Hematopoietic multipotent progenitor cell treated with erythropoietin and hydrocortisone succinate and interleukin-3 and kit ligand, for 15 days (in vitro differentiated cells): ENCODE results near the gene TM9SF3.
A peak's percentile ranks its signal among the peaks of the same experiment; 100 is the strongest.

Experiments
- DNase-seq: peaks from one replicate; pipeline ENCODE4 v3.0.0-alpha.2; 2015; ENCODE audit warnings: low spot score

The TM9SF3 gene

DNA sequence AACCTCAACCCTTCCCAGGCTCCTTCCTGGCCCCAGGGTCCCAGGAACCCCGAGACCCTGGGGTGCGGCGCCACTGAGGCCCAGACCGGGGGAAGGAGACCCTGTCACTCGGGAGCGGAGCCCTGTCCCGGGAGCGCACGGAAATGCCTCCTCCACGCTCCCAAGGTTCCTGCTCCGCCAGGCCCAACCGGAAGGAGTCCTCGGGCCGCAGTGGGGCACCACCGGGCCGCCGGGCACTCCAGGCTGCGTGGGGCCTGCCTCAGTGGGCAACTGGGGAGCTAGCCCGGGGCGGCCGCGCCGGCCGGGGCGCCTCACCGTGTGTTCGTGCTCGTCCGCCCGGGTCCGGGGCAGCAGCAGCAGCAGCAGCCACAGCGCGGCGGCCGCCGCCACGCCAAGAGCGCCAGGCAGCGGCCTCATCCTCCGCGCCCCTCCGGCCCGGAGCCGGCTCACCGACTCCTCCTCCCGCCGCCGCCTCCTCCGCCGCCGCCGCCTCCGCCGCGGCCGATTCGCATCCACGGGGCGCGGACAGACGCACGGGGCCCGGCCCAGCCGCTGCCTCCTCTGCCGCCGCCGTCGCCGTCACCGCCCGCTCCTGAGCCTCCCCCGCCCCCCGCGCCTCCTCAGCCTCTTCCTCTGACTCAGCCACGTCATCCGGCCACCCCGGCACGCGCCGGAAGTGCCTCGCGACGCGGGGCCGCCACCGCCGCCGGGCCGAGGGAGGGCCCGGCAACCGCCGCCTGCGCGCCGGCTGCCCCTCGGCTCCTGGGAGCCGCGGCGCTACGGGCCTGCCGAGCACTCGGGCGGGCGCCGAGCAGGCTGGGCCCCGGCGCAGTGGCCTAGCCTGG, at the start of gene TM9SF3:
TSS of gene TM9SF3 (minus strand) at position 594 of the 845 bp plus-strand sequence. CDS start at position 417, 177 bp downstream.
- peak; percentile 92 for DNase-seq

DNA sequence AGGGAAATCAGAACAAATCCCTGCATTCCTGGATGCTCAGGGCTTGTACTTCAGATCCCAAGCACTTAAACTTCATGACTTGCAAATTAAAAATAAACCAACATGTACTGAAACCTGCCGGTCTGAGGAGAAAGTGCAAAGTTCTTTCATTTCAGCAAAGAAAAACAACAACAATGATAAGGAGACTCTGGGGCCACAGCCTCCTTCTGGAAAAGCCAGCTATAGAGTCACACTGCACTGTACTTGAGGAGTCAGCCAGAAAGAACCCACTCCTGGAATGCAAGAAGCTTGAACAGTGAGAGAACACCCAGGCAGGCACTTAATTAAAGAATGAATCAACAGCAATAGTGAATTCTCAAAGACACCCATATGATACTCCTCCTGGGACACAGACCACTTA, 49.7 kb upstream of the TM9SF3 start:
- DNase-seq, result no peak

DNA sequence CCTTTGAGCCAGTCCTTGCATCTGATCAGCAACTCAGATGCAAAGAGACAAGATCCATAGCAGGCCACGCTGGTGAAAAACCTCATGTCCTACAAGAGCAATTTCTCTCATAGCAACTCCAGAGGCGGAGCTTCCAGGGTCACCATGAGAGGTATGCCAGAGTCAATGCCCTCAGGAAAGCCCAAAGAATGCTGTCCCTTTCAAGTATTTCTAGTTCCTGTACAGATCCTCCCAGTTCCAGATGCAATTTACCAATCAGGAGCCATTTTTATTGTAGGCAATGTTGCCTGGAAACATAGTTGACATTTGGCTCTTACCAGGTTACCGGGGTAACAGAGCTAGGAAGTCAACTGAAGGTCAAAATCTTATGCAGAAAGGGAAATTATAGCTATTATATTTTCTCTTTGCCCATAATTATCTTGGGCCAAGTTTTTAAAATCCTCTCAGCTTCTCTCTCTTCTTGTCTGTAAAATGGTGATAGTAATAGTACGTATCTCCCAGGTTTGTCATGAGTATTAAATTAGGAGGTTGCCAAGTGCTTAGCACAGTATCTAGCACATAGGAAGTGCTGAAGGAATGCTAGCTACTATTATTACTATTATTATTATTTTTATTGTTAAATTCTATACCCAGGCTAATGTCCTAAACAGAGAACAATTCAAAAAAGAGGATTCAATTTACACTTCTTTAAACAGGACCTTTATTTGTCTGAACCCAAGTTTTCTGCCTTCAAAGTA, 46.3 kb upstream of the TM9SF3 start:
- DNase-seq, result no peak

DNA sequence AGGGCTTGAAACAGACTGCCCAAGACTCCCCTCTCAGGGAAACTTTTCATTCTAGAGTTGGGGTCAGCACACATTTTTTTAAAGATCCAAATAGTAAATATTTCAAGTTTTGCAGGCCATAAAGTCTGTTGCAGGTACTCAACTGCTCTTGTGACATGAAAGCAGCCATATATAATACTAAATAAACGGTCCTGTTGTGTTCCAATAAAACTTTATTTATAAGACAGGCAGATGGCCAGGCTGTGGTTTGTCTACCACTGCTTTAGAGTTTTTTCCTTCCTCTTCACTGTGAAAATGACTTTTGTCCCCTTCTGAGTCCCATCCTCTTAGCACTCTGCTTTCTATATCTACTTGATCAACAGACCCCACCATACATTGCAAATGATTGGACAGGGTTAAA, 40.5 kb upstream of the TM9SF3 start:
- DNase-seq, result no peak

DNA sequence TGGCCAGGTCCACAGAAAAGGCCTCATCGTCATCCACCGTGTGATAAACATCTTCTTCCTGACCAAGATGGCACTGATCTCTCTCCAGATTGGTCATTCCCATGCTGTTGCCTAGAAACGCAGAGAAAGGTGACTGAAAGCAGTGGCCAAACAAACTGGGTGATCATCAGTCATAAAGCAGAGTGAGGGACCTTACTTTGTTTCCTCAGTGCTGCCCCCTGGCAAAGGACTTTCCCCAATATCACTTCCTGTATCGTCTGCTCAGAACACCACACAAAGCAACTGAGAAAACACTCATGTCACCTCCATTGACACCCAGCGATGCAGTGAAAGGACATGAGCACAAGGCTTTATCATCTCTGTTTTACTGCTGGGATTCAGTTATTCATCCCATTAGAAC, 40.0 kb upstream of the TM9SF3 start:
- DNase-seq, result peak; percentile 48

GRCh38 chr10:96625173-96625572, 38.4 kb upstream of the TM9SF3 start:
- DNase-seq, result no peak

GRCh38 chr10:96622013-96622787, 35.4 kb upstream of the TM9SF3 start:
- peak; percentile 85 for DNase-seq

- peak; percentile 83 for DNase-seq
Measured at GRCh38 chr10:96619796-96620773, 33.3 kb upstream of the TM9SF3 start.

DNA sequence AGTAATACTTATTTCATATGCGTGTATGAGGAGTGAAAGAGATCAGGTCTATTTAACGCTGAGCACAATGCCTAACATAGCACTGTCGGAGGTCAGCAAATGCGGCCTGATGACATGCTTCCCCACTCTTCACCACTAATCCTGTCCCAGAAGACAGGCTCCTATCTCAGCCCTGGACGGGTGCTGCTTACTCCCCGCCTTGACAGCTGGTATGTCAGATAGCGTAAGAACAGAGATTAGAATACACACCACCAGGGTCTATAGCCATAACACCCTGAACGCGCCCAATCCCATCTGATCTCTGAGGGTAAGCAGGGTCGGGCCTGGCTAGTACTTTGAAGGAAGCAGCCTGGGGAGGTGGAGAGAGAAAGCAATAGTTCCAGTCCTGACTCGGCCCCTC, 32.3 kb upstream of the TM9SF3 start:
- DNase-seq, result peak; percentile 95

DNA sequence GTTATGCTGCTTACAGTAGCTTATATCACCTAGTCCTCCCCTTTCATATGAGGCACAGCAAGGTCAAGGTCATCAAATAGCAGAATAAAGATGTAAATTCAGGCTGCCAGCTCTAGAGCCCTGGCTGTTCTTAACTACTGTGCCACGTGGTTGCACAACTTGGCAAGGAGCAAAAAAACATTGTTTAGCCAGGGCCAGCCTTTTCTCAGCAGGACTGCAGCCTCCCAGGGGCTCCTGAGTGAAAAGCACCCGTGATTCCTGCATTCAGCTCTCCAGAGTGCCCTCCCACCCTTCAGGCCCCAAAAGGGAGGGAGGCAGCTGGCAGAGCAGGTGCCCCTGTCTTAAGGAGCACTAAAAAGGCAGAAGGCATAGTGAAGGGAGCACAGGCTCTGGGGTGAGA, 31.8 kb upstream of the TM9SF3 start:
- peak; percentile 84 for DNase-seq

DNA sequence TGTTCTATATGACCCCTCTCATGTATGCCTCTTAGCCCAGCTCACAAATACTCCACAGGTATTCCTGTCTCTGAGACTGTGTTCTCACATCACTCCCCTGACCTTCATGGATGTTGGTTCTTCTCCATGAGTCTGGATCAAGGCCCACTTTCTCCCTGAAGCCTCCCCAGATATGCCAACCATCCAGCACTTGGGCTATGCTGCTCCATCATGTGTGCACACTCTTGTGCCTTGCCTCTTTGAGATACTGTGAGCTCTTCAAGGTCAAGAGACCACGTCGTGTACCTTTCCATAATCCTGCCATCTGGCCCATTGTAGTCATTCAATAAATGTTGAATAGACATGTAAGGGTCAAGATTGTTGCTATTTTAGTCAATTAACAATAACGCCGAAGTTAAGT, 30.1 kb upstream of the TM9SF3 start:
- DNase-seq, result no peak

GRCh38 chr10:96614515-96614914, 27.7 kb upstream of the TM9SF3 start:
- DNase-seq, result peak; percentile 92

- peak; percentile 56 for DNase-seq
Measured at GRCh38 chr10:96613576-96613975, 26.8 kb upstream of the TM9SF3 start.

GRCh38 chr10:96612055-96612830, 25.4 kb upstream of the TM9SF3 start:
- DNase-seq, result no peak

DNA sequence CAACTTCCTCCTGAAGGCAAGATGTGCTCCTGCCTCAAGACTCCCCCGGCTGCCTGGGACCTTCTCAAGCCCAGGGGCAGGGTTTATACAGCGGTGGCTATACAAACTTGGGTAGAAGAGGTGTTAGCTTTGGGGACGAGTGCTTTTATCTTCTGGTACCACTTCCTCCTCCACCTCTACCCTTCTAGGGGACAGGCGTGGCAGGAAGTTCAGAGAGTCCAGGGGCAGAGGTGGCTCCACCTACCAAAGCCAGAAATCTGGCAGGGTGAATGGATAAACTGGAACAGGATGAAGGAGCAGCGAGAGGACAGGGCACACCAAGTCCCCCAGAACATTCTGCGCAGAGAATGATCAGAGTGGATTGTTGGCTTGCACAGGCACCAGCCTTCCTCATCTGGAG, 24.0 kb upstream of the TM9SF3 start:
- no peak for DNase-seq

DNA sequence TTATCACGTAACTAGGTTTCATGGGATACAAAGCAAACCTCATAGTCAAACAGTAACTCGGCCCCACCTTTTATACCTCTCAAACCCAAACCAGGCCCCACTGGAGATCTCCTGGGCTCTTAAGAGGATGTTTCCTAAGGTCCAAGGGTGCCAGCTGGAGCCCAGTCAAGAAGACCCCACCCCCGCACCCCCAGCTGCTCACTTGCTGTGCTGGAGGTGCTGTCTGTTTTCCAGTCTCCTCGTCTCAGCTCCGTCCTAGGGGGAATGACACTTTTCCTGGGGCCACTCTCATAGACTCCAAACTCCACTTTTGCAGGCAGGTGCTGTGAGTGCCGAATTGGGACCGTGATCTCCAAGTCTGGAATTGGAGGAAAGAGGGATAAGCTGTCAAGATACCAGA, 22.7 kb upstream of the TM9SF3 start:
- no peak for DNase-seq

DNA sequence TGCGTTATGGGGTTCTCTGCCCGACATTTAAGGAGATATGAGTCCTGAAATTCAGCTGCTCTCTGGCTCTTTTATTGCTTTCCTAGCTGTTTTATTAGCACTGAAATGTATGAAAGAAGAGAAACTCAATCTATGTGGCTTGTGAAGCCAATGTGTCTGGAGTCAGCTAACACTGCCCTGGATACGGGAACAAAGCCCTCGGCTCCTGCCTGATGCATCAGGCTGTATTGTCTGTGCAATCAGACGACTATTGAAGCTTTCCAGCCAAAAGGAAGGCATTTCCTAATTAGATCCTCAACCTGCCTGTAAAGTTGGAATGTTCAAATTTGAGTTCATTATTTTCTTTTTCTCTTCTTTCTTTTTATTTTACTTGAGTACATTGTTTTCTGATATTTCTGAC, 22.0 kb upstream of the TM9SF3 start:
- no peak for DNase-seq

- DNase-seq, result no peak
Measured at GRCh38 chr10:96608262-96608661, 21.4 kb upstream of the TM9SF3 start.

DNA sequence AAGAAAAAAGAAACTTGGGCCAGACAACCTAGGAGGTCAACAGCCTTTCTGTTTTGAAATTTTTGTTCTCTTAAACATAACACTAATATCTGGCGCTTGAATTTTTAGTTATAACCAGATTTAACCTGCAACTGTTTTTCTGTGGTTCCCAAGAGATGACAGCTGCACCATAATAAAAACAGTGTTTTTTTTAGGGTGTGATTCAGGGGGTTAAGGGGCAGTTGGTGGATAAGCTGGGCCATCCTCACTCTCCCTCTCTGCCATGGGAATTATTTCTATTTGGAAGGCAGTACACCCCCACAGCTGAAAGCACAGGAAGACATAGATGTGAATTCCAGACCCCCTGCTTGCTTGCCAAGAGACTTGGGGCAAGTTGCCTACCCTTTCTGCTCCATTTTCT, 20.1 kb upstream of the TM9SF3 start:
- DNase-seq, result no peak

DNA sequence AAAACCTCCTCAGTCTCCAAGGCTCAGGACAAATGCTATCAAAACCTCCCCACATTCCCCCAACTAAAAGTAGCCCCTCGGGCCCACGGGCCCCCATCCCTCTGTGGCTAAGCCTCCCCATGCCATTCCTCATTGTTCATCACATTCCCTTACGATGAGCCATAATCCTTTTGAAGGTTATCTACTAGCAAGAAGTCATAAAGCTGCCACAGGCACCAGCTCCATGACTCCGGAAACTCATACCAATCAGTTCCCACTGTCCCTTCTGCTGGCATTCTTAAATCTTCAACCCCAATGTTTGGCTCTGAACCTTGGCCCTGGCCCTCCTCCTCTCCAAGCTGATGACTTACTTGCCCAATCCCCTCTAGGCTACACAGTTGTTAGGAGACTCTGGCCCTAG, 19.4 kb upstream of the TM9SF3 start:
- no peak for DNase-seq

DNA sequence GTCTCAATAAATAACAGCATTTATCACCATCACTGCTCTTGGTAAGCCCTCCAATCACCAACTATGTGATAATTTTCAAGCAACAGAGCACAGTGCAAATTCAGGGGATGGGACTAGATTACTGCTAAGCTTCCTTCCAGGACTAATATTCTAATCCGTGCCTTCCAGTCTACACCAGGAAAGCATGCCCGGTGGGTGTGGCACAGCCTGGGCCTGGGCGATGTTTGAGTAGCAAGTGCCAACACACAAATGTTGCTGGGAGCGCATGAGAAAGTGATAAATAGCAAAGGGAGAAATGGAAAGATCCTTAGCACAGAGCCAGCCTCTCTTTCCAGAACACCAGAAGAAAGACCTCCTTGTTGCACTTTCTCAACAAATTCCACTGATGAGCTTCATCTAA, 13.5 kb upstream of the TM9SF3 start:
- no peak for DNase-seq
